H1 (cell line): ENCODE measurements around the gene C3. TPM values are rescaled to one million over a fixed set of nuclear protein-coding genes. Genes with fewer than 3 reads are reported as not detected.

ENCODE experiments used
- SIN3A ChIP-seq, 2 experiments: IDR thresholded peaks in 1 of 2; conservative IDR thresholded peaks in 1 of 2; 2 replicates each; pipeline ENCODE4 v1.6.1; 2011 to 2012; ENCODE audit warnings: low read length in 2 of 2, improper control_type of control experiment in 1 of 2, low read depth in 1 of 2, mild to moderate bottlenecking in 1 of 2
- SUZ12 ChIP-seq: fragments of 200-600 bp; sonication (generic); IDR thresholded peaks from 2 replicates; pipeline ENCODE4 v1.6.1; 2012; ENCODE audit warnings: mild to moderate bottlenecking, inconsistent platforms, low read length, moderate library complexity, mixed read lengths
- TAF1 ChIP-seq: IDR thresholded peaks from 2 replicates; pipeline ENCODE4 v1.6.1; 2011; ENCODE audit warnings: mild to moderate bottlenecking, low read depth, low read length
- polyA plus RNA-seq, 7 experiments: library from polyadenylated mRNA; depleted of rRNA in 3 of 7; stranded (reverse) in 5 of 7; unstranded in 2 of 7; fragments of >200 nt in 5 of 7; fragments of 200-250 nt in 2 of 7; gene quantifications; 1 replicate in 5 of 7; 2 replicates in 1 of 7; 4 replicates in 1 of 7; pipeline versions ENCODE4 v1.2.1 to v1.2.3, GENCODE V29; 2011 to 2013; ENCODE audit warnings: missing spikeins in 2 of 7, mixed read lengths in 2 of 7
- total RNA-seq: library from RNA; stranded (reverse); fragmentation: NEBNext Ultra II Directional; extraction: Animal tissue kit (Norgen Biotek cat#: 25700); gene quantifications from 2 replicates; pipeline ENCODE4 v1.2.1, GENCODE V29; 2021

C3 gene
- total and polyA plus RNA-seq, 2 of the 8 experiments (the other 6 are each of a cell fraction or from before 2014, with no cell fraction given): 6.4 to 12.8 TPM

DNA sequence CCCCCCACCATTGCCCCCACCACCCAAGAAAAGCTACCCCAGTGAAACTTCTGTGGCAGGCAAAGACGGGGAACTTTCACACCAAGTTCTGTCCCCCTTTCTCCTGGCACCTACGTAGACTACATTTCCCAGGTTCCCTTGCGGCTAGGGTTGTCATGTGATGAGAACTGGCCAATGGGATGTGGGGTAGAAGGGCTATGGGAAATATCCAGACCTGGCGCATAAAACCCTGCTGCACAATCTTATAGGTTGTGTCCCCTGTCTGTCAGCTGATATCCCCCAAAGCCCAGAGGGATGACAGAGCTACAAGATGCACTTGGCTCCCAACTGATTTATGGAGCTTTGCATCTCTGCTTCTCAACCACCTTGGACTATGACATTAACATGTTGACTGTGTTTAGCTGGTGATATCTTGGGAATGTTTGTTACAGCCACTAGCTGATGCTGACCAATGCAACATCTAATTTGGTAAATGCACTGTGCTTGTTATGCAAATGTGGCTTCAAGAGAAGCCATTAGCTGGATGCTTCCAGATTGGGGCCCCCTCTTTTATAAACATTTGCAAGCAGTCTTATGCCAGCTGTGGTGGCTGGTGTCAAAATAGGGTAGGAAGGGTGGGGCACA is 40.7 kb upstream of the C3 start (continued):
- no peak for TF ChIP-seq SUZ12
- no peak for TF ChIP-seq TAF1
- no peak for TF ChIP-seq SIN3A (conservative IDR thresholded peaks at IDR 0.05 in 1 of 2, IDR thresholded peaks at IDR 0.05 in 1 of 2; ENCODE audit: low read depth in 1 of 2, low read length in 2 of 2)
